Sigmoid colon (tissue), 4 donors: ENCODE results near the gene TP53TG3D.
"Not testable (repeated sequence)": the region's sequence is repeated elsewhere in the genome, so short reads cannot be mapped to it uniquely, and the experiment has no call there.

Experiments used
- CTCF ChIP-seq, 4 experiments: fragments of 450-650 bp in 3 of 4; fragments of 200-600 bp in 1 of 4; IDR thresholded peaks; one replicate each; pipeline ENCODE4 v1.5.1; 2016 to 2019; ENCODE audit warnings: antibody characterized with exemption in 4 of 4, mild to moderate bottlenecking in 3 of 4, moderate library complexity in 2 of 4
- EP300 ChIP-seq, 4 donors: sonication (generic); formaldehyde crosslinking; IDR thresholded peaks; one replicate each; pipeline ENCODE4 v1.6.1; 2017; ENCODE audit warnings: antibody characterized with exemption in 4 of 4
- POLR2AphosphoS5 ChIP-seq, 4 donors: sonication (generic); formaldehyde crosslinking; IDR thresholded peaks; one replicate each; pipeline ENCODE4 v1.6.1; 2017; ENCODE audit warnings: antibody characterized with exemption in 4 of 4

GRCh38 chr16:32289197-32289596, 36.1 kb downstream of the TP53TG3D start:
- TF ChIP-seq POLR2AphosphoS5, EP300, CTCF (IDR thresholded peaks at IDR 0.05): not testable (repeated sequence)
